HG03064 (cell line): Measurements from ENCODE around the gene HSF5.
"Not testable (repeated sequence)": the region's sequence is repeated elsewhere in the genome, so short reads cannot be mapped to it uniquely, and the experiment has no call there.

Experiments
- ATAC-seq: cut with Tn5 transposase; IDR thresholded peaks from one replicate; pipeline ENCODE4 v1.9.1; 2021; ENCODE audit warnings: low read depth; ENCODE audit not compliant: unreplicated experiment

HSF5 gene

DNA sequence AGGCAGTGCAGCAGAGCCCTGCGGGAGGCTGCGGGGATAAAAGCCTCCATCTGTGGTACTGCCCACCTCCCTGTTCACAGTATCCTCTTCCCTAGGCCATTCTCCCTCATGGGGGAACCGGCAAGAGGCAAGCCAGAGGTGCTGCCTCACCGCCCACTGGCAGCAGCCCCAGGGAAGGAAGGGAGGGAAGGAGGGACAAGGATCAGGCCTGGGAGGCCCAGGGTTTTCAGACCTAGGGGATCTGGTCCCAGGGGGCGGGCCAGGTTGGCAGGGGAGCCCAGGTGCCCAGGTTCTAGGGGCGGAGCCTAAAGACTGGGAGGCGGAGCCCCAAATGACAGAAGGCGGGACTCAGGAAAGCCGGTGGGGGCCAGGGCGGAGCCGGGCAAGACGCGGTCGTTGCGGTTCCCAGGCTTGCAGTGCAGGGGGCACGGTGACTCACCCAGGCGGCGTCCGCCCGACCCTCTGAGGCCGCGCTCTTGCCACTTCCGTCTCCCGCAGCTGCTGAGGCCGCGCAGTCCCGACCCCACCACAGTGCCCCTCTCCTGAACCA lies 29.2 kb upstream of the HSF5 start:
- no peak for ATAC-seq

DNA sequence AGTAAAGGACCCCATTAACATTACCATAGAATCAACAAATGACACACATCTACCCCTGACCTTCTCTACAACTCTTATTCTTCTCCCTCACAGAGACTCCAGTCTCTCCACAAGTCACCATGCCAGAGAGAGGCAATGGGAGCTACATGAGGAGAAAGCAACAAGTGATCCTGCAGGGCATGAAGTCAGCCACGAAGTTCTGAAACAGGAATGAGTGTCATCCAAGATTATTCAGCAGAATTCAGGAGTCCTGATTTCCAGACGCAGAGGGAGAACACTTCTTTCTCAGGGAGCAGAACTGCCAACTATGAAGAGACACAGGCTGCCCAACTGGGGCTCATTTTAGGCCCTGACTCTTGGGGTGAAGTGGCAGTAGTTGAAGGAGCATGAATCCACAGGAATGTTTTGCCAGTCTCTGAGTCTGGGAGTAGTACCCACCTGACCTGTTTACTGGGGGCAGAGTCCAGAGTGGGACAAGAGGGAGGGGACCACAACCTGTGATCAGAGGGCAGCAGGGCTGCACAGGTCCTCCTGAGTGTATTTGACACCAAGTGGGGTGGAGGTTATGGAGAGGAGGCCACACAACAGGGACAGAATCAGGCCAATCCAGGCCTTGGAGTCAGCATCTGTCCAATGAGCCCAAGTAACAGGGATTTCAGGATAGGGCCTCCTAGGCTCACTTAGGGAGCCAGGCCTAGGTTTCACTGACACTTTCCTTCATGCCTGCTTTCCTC lies 28.6 kb upstream of the HSF5 start:
- no peak for ATAC-seq

DNA sequence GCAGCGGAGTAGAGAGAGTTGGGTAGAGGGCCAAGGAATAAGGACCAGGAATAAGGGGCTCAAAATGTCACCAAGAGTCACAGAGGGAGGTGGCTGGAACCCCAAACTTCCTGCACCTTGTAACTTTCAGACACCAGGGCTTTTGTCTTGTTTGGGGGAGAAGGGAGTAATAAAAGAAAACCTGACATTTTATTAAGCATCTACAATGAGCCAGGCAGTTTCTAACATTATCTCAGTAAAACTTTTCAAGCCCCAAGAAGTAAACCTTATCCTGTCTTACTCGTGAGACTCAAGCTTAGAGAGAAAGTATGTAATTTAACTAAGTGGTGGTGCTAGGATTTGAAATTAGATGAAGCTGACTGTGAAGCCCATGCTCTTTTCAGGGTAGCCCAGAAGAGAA lies 27.1 kb upstream of the HSF5 start:
- no peak for ATAC-seq

DNA sequence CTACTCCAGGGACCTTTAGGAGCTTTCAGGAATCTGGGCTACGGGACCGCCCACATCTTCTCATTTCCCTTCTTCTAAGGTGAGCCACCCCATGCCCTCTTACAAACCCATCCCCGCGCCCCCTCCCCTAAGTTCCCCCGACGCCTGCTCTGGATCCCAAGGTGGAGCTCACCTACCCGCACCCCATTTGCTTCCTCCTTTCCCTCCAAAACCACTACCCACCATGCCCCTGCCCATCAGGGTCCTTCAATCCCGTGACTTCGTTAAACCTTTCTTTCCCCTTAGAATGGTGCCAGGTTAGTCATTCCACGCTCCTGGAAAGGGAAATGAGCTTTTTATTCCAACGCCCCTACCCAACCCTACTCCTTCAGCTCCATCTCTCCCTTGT lies 26.6 kb upstream of the HSF5 start:
- ATAC-seq = no peak

DNA sequence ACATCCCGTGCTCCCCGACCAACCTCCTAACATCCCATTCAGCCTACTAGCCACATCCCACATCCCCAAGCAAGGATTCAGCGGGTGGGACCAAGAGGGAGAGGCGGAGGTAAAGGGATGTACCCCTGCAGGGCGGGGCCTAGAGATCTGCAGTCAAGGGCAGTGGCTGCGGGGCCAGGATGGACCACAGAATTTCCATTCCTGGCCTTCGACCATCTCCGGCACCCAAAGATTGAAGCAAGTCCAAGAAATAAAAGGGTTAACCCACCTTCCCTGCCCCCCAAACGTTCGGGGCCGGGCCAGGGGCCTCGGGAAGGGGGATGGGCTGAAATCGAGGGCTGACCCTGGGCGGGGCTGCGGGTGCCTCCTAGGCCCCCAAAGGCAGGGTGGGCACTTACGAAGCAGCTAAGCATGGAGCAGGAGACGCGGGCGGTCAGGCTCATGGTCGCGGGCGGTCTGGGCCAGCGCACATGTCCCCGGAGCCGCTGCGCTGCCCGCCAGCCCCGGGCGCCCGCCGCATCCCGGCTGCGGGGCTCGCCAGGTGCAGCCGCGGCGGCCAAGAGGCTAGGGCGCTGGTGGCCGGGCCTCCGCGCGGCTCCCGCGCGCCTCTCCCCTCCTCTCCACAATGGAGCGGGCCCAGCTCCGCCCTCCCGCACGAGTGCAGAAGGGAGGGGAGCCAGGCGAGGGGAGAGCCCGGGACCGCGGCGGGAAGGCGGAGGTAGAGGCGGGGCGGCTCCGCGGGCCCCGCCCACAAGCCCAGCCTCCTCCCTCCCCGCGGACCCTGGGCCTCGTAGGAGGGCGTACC lies 26.0 kb upstream of the HSF5 start, which contains the start of gene MTMR4:
Gene MTMR4, minus strand, starts transcription at position 674 of the 805 bp plus-strand sequence. Its CDS starts 231 bp downstream, at position 443.
- no peak for ATAC-seq

DNA sequence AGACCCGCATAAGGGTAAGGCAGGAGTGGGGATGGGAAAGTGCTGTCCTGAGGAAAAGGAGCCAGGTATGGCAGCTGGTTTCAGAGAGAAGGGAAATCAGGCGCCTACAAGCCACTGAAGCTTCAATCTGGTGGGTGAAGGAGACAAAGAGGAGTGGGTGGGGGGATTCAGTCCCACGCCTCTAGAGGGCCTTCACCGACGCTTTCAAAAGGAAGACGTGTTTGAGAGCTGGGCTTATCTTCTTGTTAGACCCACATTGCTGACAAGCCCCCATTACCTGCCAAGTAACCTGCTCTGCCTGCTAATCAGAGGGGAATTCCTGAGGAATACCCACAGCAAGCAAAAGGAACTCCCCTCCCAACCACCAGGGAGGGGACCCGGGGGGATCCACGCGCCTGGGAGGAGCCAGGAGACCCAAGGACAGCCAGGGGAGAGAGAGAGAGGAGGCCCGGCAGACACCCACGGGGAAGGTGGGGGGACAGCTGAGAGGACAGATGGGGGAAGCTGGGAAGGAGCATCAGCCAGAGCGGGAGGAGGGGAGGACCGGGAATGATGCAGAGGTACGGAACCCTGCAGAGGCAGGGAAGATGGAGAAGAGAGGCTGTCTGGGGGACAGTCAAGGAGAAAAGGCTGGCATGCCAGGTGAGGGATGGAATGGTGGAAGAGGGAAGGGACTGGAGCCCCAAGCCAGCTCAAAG lies 25.2 kb upstream of the HSF5 start:
- ATAC-seq = no peak

DNA sequence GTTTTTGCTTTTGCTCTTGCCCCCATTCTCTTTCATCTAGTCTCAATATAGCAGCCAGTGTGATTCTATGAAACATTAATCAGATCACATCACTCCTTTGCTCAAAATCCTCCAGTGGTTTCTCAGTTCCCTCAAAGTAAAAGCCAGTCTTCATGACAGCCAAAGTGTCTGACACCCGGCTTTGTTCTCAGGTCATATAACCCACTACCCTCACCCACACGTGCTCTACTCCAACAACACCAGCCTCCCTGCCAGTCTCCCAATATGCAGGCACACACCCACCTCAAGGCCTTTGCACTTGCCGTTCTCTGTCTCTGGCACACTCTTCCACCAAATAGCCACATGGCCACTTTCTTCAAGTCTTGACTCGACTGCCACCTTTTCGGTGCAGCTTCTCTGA lies 21.9 kb upstream of the HSF5 start:
- no peak for ATAC-seq

DNA sequence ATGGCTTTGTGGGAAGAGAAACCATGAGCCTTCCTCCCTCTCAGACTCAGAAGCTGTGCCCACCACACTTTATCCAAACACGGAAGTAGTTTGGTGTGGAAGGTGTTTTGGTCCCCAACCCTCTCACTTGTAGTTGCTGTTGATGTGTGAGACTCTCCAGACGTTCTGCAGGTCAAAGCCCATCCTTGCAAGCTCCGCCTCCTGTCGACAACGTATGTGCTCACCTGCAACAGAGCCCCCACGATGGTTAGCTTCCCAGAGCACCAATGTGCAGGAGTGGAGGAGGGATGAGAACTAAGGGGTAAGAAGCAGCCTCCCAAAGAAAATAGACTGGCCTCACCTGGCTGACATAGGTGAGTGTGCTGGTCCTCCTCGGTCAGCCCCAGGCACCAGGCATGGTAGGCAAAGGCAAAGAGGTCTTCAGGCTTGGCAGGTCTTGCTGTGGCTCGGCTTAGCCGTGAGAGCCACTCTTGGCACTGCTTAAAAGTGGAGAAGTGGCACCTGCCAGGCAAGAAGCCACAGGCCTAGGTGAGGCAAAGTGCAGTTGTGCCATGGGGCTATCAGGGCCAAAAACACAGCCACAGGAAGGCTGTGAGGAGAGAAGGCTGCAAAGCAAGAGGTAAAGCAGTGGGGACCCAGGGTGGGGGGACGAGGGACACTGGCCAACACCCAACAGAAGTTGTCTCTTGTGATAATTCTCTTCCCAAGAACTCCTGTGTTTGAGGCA lies 20.3 kb upstream of the HSF5 start:
- no peak for ATAC-seq

DNA sequence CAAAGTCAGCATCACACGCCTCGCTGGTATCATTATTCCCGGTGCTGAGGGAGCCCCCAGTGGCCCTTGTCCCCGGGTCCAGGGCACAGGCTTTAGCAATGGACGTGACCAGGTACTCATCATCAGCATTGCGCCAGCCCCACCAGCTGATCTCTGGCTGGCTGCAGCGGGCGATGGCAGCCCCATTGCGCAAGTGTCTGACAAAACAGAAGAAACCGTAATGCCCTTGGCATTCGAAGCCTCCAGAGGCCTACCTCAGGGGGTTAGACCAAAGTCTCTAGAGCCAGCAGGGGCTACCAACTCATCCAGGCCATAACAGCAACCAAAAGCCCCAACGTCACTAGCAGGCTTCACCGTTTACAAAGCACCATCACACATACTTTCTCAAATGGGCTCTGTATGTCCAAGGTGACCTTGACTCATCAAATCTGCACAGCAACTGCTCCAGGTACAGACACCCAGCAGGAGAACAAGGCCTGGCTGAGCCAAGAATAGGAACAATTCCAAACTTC lies 19.0 kb upstream of the HSF5 start:
- ATAC-seq = no peak

DNA sequence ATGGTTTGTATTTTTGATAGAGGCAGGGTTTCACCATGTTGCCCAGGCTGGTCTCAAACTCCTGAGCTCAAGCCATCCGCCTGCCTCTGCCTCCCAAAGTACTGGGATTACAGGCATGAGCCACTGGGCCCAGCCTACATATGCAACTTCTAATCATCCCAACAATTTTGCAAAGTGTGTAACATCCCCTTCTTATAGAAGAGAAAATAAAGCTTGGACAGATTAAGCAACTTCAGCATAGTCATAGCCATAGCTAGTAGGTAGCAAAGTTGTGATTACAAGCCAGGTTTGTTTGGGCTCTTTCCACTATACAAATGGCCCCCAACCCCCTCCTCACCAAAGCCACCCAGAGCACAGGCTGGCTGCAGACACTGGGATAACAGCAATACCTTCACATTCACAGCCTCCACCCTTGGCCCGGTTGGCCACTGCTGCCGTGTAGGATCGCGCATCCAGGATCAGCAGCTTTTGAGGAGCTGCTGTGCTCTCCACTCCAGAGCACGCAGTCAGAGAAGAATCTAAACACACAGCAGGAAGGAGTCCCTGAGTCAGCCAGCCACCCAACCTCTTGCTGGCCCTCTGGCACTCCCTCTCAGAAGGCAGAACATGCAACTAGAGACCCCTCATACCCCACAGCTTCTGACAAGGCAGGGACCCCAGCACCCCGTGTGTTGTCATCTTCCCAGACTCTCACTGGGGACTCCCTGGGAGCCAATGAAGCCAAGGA lies 18.3 kb upstream of the HSF5 start:
- no peak for ATAC-seq

DNA sequence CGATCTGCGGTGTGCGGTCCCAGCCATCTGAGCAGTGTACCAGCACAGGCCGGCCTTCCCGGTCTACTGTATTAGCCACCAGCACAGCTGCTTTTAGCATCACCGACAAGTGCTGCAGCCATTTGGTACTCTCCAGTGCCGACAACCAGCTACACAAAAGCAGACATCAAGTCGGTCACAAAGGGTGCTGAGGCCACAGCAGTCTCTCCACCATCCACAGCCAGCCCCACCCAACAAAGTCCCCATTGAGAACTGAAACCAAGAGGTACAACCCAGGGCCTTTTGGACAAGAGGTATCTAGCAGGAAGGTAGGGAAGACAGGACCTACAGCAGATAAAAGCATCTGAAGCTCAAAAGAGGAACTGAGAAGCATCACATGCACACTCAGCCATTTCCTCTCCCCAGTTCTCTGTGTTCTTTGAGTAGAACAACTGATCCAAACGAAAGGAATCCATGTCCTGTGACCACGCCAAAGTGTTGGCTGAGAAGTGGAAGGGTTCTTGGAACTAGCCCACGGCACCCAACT lies 16.7 kb upstream of the HSF5 start:
- ATAC-seq = peak; percentile 73

DNA sequence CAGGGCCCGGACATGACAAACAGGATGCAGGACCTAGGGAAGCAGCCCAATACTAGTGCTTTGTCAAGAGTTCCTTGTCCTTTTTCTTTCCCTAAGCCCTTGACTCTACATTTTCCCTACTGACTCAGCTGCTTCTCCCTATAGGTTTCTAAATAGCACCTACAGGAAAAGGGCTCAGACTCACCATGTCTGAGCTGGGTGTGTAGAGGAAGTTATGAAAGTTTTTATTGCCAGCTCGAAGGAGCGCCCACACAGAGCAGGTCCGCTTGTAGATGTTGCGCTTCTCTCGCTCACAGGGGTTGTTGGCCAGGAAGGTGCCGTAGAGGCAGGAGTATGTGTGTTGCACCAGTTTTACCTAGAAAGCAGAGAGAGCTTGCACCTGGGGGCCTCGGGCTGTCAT lies 15.7 kb upstream of the HSF5 start:
- no peak for ATAC-seq

DNA sequence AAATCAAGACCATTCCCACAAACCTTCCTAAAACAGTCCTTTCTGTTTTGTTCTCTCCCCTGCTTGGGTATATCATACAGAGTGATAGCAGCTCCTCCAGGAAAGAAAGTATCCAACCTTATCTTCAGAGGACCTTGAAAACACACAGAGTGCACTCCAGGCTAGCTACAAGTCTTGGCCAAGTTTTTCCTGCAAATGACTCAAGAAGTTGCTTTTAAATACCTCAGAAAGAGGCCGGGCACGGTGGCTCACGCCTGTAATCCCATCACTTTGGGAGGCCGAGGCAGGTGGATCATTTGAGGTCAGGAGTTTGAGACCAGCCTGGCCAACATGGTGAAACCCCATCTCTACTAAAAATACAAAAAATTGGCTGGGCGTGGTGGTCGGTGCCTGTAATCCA lies 14.9 kb upstream of the HSF5 start:
- not testable (repeated sequence) for ATAC-seq

DNA sequence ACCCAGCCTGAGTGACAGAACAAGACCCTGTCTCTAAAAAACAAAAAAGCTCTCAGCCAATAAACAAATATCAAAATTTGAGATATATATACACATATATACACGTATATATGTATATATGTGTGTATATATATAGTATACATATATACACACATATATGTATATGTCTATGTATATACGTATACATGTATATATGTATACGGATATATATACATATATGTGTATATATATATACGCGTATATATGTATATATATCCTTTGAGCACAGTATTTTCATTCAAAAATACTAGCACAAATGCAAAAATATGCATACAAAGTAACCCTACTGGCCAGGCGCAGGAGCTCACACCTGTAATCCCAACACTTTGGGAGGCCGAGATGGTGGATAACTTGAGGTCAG lies 13.2 kb upstream of the HSF5 start:
- no peak for ATAC-seq

DNA sequence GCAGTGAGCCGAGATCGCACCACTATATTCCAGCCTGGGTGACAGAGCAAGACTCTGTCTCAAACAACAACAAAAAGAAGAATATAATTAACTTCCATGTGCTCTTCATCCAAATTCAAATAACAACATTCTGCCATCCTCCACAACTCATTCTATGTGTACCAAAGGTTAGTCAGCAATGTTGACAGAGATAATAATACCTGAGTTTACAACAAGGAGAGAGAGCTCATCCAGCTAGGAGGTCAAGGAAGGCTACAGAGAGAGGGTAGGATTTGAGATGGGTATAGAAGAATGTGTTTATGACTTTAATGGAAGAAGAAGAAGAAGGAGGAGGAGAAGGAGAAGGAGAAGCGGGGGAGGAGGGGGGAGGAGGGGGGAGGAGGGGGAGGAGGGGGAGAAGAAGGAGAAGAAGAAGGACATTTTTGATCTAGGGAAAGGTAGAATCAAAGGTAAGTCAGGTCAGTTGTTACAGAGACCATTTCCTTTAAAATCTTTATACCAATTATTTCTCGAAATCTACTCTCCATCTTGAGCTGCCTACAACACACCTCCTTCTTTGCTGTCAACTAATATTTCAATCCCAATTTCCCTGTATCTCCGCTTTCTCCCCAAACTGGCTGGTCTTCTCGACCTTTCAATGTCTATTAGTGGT lies 10.1 kb upstream of the HSF5 start:
- ATAC-seq = no peak

DNA sequence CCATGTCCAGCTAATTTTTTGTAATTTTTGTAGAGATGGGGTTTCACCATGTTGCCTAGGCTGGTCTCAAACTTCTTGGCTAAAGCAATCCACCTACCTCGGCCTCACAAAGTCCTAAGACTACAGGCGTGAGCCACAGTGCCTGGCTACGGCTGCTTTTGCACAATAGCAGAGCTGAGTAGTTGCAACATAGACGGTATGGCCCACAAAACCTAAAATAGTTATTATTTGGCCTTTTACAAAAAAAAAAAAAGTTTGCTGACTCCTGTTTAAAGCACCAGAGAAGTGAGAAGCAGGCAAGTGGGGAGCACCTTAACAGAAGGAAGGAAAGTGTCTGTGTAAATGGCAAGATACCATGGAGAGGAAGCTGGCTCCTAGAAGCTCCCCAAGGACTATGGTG lies 5.3 kb upstream of the HSF5 start:
- ATAC-seq = no peak

DNA sequence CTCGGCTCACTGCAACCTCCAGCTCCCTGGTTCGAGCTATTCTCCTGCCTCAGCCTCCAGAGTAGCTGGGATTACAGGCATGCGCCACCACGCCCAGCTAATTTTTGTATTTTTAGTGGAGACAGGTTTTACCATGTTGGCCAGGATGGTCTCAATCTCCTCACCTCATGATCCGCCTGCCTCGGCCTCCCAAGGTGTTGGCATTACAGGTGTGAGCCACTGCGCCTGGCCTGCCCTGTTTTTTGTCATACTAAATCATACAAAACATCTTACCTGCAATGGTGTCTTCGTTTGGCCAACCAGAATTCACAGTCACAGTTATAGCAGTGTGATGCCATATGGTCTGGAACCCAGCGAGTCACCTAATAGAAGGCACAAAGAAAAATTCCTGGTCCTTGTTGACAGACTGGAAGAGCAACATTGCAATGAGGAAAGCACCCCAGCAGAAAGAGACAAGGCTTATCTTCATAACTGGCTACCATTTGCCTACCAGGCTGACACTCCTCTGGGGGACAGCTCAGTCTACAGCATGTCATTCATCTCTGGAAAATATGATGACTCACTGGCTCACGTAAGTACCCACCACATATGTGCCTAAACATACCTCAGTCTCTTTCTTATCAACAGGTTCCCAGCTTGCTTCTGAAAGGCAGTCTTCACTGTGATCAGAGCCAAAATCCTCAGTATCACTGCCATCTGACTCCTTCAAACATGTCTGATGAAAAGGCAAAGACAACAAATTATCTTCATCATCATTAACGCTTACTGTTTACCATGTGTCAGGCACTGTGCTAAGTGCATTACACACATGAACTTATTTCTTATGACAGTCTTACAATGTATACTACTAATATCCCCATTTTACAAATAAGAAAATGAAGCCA lies 4.3 kb upstream of the HSF5 start:
- ATAC-seq = no peak

DNA sequence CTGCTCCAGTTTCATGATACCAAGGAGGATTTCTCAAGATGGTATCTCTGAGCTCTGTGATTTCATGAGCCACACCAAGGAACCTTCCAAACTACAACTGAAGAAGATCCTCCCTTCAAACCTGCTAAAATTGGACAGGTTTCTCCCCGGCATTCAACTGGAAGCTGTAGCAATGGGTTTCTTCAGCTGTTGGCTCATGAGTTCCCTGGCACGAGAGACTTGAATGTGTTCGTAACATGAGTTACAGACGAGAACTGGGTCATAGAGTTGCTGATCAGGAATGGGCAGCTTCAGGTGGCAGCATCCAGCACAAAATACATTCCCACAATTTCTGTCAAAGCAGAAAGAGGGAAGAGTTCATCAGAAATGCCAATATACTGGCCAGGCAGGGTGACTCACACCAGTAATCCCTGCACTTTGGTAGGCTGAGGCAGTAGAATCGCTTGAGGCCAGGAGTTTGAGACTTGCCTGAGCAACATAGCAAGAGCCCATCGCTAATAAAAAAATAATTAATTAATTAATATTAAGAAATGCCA lies 3.4 kb upstream of the HSF5 start:
- ATAC-seq = no peak
